GM13976 (cell line): ENCODE measurements around the gene TEP1.

ENCODE experiments used
- DNase-seq: peaks from one replicate; pipeline ENCODE4 v3.0.0; 2012; ENCODE audit warnings: low spot score
- in situ Hi-C: fragments of 300-500 bp; cut with MboI; formaldehyde crosslinking; loops from one replicate; pipeline ENCODE4 v1.12.0; 2022; ENCODE audit warnings: low sequenced_read_pairs, mixed read lengths, inconsistent platforms; ENCODE audit not compliant: unreplicated experiment
- TF ChIP-seq, protein P1 (sequence below): IDR thresholded peaks from 2 replicates; pipeline ENCODE4 v1.5.1; 2012; ENCODE audit warnings: borderline replicate concordance, mild to moderate bottlenecking; ENCODE audit not compliant: insufficient read depth; ENCODE audit errors: extremely low read depth, missing control alignments, control extremely low read depth

The TEP1 gene

DNA sequence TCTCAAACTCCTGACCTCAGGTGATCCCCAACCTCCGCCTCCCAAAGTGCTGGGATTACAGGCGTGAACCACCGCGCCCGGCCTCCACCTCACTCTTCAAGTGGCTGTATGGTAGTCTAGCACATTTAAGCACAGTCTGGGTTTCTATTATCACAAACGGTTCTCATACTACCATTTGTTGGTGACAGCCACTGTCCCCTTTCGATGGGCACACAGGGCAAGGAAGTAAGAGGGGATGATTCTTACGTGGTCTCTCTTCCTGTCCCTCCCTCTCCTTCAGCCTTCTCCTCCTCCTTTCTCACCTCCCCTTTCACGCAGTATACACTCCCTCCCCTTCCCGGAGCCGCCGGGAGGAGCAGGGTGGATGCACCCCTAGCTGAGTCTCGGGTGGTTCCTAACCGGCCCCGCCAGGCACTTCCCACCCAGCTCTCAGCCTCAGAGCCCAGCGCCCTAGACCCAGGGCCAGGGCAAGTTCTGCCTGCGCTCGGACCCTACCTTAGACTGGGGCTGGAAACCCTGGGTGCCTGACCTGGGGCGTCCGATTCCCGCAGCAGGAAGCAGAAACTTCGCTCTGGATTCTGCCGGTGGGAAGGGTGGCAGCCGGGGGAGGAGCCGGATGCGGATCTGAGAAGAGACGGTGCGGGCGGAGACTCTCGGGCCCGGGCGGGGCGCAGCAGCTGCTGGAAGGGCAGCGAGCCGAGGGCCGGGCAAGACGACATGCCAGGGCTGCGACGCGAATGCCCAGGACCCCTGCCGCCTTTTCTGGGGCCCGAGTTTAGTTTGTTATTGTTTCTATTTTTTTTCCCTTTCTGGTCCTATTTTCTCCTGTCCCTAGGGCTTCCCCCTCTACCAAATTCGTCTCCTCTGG lies at the start of gene TEP1:
Gene TEP1 (minus strand): TSS at position 626 of the 868 bp plus-strand sequence. CDS start 5,062 bp downstream, outside the sequence.
- in situ Hi-C loops, result no loop called here
- TF ChIP-seq, protein P1, sequence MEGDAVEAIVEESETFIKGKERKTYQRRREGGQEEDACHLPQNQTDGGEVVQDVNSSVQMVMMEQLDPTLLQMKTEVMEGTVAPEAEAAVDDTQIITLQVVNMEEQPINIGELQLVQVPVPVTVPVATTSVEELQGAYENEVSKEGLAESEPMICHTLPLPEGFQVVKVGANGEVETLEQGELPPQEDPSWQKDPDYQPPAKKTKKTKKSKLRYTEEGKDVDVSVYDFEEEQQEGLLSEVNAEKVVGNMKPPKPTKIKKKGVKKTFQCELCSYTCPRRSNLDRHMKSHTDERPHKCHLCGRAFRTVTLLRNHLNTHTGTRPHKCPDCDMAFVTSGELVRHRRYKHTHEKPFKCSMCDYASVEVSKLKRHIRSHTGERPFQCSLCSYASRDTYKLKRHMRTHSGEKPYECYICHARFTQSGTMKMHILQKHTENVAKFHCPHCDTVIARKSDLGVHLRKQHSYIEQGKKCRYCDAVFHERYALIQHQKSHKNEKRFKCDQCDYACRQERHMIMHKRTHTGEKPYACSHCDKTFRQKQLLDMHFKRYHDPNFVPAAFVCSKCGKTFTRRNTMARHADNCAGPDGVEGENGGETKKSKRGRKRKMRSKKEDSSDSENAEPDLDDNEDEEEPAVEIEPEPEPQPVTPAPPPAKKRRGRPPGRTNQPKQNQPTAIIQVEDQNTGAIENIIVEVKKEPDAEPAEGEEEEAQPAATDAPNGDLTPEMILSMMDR, result no peak

DNA sequence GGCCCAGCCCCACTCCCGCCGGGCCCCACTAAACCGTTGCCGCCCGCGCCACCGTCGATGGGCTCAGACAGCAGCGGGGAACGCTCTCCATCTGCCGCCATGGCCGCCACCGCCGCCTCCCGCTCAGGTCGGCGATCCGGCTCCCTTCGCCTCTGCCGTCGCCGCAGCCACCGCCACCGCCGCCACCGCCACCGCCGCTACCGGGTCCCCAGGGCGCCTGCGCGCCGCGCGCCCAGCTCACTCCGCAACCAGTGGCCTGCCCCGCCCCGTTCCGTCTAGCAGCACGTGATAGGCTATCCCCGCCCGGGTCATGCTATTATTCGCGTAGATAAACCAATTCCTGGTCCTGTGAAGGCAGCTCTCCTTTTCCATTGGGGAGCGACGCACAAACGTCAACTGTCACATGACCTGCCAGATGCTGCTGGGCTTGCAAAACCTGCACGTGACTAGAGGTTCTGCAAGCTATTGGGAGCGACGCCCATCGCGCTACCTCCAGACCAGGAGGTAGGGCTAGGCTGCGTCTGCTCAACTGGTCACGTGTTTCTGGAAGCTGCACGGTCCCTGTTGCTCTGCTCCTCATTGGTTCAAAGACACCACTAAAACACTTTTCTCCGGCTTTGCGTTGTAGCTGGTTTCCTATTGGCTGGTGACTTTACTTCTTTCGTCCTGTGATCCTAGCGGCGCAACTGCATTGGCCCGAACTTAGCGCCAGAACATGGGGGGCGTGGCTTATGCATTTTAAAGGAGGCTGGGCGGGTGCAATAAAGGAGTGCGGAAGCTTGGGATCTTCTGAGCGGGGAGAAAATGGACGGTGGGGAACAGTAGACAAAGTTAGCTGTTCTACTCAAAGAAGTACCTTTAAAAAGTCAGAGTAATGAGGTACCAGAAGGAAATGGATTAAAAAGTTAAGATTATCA lies 48.2 kb upstream of the TEP1 start, which contains the start of gene PIP4P1:
Gene PIP4P1 (minus strand): TSS at position 210 of the 917 bp plus-strand sequence. CDS start 109 bp downstream, at position 101.
- DNase-seq, result peak; percentile 92
- in situ Hi-C loops, result no loop called here
- TF ChIP-seq, protein P1, result no peak

More for the DNA sequence above, at the start of gene TEP1:
- DNase-seq, result peak; percentile 83

DNA sequence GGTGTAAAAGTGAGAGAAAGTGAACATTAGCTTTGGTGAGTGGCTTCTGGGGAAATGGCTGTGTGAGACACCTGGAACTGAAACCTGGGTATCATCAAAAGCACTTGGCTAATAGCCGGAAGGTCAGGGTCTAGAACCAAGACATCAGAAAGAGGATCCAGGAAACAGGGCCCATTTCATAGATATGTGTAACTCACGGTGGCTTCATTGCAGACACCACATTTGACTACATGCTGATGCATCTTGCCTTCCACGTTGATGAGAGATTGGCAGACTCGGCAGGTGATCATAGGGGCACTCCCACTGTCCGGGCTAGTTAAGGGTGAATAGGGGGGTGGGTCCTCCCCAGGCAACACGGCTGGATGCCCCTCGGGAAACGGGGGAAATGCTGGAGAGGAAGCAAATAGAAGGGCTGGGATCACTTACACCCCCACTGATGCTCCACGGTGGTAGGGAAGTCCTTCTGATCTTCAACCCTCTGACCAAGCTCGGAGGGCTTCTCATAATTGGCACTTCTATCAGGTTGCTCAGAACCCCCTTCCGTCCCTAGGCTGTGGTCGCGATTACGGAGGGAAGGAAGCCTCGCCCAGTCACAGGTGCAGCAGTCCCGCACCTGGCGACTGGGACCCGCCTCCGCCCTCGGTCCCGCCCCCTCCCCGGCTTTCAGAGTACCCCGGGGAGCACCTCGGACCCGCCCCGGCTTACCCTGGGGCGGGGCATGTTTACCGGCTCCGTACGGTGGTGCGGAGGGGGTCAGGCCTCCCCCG lies 47.3 kb upstream of the TEP1 start:
- in situ Hi-C loops, result no loop called here
- TF ChIP-seq, protein P1, result no peak
- DNase-seq, result no peak

DNA sequence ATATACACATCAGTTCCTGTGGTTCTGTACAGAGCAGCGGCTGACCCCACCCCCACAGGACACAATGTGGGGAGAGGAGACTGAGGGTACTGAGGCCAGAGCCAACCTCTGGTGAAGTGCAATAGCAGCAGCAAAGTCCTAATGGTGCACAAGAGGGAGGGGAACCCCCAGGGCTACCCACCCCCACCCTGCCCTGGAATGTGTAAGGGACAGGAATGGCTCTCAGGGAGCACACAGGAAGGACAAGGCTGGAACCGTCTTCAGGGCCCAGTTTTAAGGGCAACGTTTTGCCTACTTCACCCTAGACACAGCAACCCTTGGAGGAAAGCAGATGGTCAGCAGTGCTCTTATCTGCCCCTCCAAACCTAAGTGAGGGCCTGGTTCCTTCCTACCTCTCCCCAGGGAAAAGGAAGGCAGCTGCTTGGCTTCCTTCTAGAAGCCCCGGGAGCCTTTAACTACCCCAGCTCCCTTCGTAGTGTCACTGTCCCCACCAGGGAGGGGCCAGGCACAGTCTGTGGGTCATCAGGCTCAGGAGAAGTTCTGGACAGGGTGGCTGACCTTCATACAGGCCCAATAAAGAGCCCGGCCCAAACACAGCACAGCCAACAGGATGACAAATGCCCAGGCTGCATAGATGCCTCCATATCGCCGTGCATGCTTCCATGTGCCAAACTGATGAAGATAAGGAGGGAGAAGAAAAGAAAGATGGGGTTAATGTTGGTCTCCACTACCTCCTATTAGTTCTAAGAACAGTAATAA lies 44.9 kb upstream of the TEP1 start:
- no peak for DNase-seq
- TF ChIP-seq, protein P1, result no peak
- in situ Hi-C loops, result no loop called here

DNA sequence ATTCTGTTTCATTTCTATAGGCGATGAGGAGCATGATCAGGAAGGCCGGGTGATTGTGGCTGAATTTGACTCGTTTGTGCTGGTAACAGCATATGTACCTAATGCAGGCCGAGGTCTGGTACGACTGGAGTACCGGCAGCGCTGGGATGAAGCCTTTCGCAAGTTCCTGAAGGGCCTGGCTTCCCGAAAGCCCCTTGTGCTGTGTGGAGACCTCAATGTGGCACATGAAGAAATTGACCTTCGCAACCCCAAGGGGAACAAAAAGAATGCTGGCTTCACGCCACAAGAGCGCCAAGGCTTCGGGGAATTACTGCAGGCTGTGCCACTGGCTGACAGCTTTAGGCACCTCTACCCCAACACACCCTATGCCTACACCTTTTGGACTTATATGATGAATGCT lies 43.7 kb upstream of the TEP1 start:
- in situ Hi-C loops, result no loop called here
- TF ChIP-seq, protein P1, result no peak
- DNase-seq, result no peak
